GM21576 (cell line): ENCODE results near the gene BRAF.
"Not testable (repeated sequence)": the region's sequence is repeated elsewhere in the genome, so short reads cannot be mapped to it uniquely, and the experiment has no call there.

ENCODE experiments used
- ATAC-seq: cut with Tn5 transposase; IDR thresholded peaks from one replicate; pipeline ENCODE4 v1.9.1; 2021; ENCODE audit warnings: mild to moderate bottlenecking, moderate library complexity; ENCODE audit not compliant: unreplicated experiment

Gene BRAF

GRCh38 chr7:140778568-140778967 is 146.2 kb downstream of the BRAF start:
- ATAC-seq = no peak

GRCh38 chr7:140774371-140774770 is 150.4 kb downstream of the BRAF start:
- no peak for ATAC-seq

GRCh38 chr7:140773104-140773503 is 151.6 kb downstream of the BRAF start:
- ATAC-seq = no peak

- no peak for ATAC-seq
Measured at GRCh38 chr7:140771826-140772225, 152.9 kb downstream of the BRAF start.

GRCh38 chr7:140769852-140770251 is 154.9 kb downstream of the BRAF start:
- ATAC-seq = no peak

GRCh38 chr7:140767418-140767817 is 157.3 kb downstream of the BRAF start:
- no peak for ATAC-seq

- ATAC-seq = not testable (repeated sequence)
Measured at GRCh38 chr7:140765441-140765840, 159.3 kb downstream of the BRAF start.

GRCh38 chr7:140763166-140763565 is 161.6 kb downstream of the BRAF start:
- ATAC-seq = not testable (repeated sequence)

GRCh38 chr7:140761375-140761774 is 163.4 kb downstream of the BRAF start:
- ATAC-seq = not testable (repeated sequence)

GRCh38 chr7:140754506-140754905 is 170.2 kb downstream of the BRAF start:
- no peak for ATAC-seq

- ATAC-seq = no peak
Measured at GRCh38 chr7:140752533-140752932, 172.2 kb downstream of the BRAF start.

GRCh38 chr7:140746751-140747150 is 178.0 kb downstream of the BRAF start:
- ATAC-seq = no peak

GRCh38 chr7:140745266-140746058 is 179.3 kb downstream of the BRAF start:
- no peak for ATAC-seq

- no peak for ATAC-seq
Measured at GRCh38 chr7:140744005-140744404, 180.7 kb downstream of the BRAF start.

GRCh38 chr7:140743255-140743654 is 181.5 kb downstream of the BRAF start:
- not testable (repeated sequence) for ATAC-seq

- no peak for ATAC-seq
Measured at GRCh38 chr7:140738280-140738679, 186.4 kb downstream of the BRAF start.

GRCh38 chr7:140734729-140735128 is 190.0 kb downstream of the BRAF start:
- no peak for ATAC-seq

- ATAC-seq = no peak
Measured at GRCh38 chr7:140734096-140734495, 190.6 kb downstream of the BRAF start.

GRCh38 chr7:140732416-140732815 is 192.3 kb downstream of the BRAF start:
- no peak for ATAC-seq

- ATAC-seq = no peak
Measured at GRCh38 chr7:140726281-140726680, 198.4 kb downstream of the BRAF start.

GRCh38 chr7:140724706-140725105 is 200.0 kb downstream of the BRAF start:
- ATAC-seq = no peak

- no peak for ATAC-seq
Measured at GRCh38 chr7:140723574-140723973, 201.2 kb downstream of the BRAF start.

- ATAC-seq = no peak
Measured at GRCh38 chr7:140723006-140723405, 201.7 kb downstream of the BRAF start.
